BE2C (cell line): ENCODE measurements around the gene SIGLEC12.

Experiments used
- DNase-seq: peaks from one replicate; pipeline ENCODE4 v3.0.0-alpha.2; 2020
- H3K27me3 ChIP-seq: fragments of 250-450 bp; sonication (Bioruptor Pico); 2 replicates; pipeline ENCODE4 v1.5.1; 2020; ENCODE audit warnings: mild to moderate bottlenecking
- H3K36me3 ChIP-seq: fragments of 250-450 bp; sonication (Bioruptor Pico); 2 replicates; pipeline ENCODE4 v1.5.1; 2020; ENCODE audit warnings: mild to moderate bottlenecking
- H3K4me1 ChIP-seq: fragments of 250-450 bp; sonication (Bioruptor Pico); 2 replicates; pipeline ENCODE4 v1.5.1; 2020
- H3K4me3 ChIP-seq: 2 replicates; pipeline ENCODE4 v1.5.1; 2011; ENCODE audit warnings: low read depth, low read length
- H3K9me3 ChIP-seq: fragments of 250-450 bp; sonication (Bioruptor Pico); 2 replicates; pipeline ENCODE4 v1.5.1; 2020
- CTCF ChIP-seq: IDR thresholded peaks from 2 replicates; pipeline ENCODE4 v1.5.1; 2012; ENCODE audit warnings: mild to moderate bottlenecking, low read depth, low read length

Gene SIGLEC12

GRCh38 chr19:51529301-51529700 is 27.7 kb upstream of the SIGLEC12 start:
- H3K9me3 ChIP-seq = no peaks in the 10 kb centered on the region
- H3K27me3 ChIP-seq = peaks cover 47% of the 10 kb centered on the region
- DNase-seq = no peak
- no peak for TF ChIP-seq CTCF
- H3K4me1 ChIP-seq = no peaks in the 10 kb centered on the region
- H3K4me3 ChIP-seq = no peak overlapping the region
- no peaks in the 10 kb centered on the region for H3K36me3 ChIP-seq

- H3K4me3 ChIP-seq = no peak overlapping the region
- H3K4me1 ChIP-seq = no peaks in the 10 kb centered on the region
- no peaks in the 10 kb centered on the region for H3K9me3 ChIP-seq
- TF ChIP-seq CTCF = no peak
- no peak for DNase-seq
- no peaks in the 10 kb centered on the region for H3K36me3 ChIP-seq
- peaks cover 25% of the 10 kb centered on the region for H3K27me3 ChIP-seq
Observed at GRCh38 chr19:51525651-51526050, 24.1 kb upstream of the SIGLEC12 start.

DNA sequence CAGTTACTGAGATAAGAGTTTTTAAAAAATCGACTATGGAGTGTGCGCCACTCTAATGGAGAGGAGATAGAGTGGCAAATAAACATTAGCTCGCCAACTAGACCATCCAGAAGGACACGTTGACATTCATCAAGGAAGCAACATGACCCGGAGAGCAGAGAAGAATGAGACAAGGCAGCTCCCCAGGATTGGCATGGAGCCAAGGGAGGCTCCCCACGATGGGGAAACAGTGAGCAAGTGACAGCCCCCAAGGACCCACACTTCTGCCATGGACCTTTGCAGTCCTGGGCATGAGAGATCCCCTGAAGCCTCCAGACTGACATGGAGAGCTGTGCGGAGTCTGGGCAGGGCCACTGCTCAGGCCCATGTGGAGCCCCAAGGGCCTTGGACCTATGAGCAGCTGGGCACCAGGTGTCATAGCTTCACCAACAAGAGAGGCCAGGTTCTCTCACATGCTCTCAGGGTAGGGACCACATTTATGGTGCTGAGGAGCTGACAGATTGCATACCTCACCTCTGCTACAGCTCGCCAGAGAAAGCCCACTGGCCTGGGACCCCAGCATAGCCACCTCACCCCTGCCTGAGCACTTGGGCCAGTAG is 23.2 kb upstream of the SIGLEC12 start:
- no peak for DNase-seq
- no peaks in the 10 kb centered on the region for H3K36me3 ChIP-seq
- no peak overlapping the region for H3K4me3 ChIP-seq
- no peaks in the 10 kb centered on the region for H3K4me1 ChIP-seq
- H3K9me3 ChIP-seq = no peaks in the 10 kb centered on the region
- peaks cover 16% of the 10 kb centered on the region; the same call in 1 of the 2 replicates for H3K27me3 ChIP-seq
- no peak for TF ChIP-seq CTCF

GRCh38 chr19:51521781-51522180 is 20.2 kb upstream of the SIGLEC12 start:
- TF ChIP-seq CTCF = no peak
- no peak for DNase-seq
- Histone ChIP-seq H3K27me3 (peaks cover 7% of the 10 kb centered on the region; the same call in 1 of the 2 replicates), H3K4me3 (no peak overlapping the region), H3K9me3 (no peaks in the 10 kb centered on the region), H3K4me1 (no peaks in the 10 kb centered on the region), H3K36me3 (no peaks in the 10 kb centered on the region)

GRCh38 chr19:51521357-51521756 is 19.8 kb upstream of the SIGLEC12 start:
- Histone ChIP-seq H3K36me3 (no peaks in the 10 kb centered on the region), H3K27me3 (peaks cover 7% of the 10 kb centered on the region; the same call in 1 of the 2 replicates), H3K4me3 (no peak overlapping the region), H3K4me1 (no peaks in the 10 kb centered on the region), H3K9me3 (no peaks in the 10 kb centered on the region)
- no peak for DNase-seq
- TF ChIP-seq CTCF = no peak

- TF ChIP-seq CTCF = no peak
- no peak for DNase-seq
- Histone ChIP-seq H3K4me1 (no peaks in the 10 kb centered on the region), H3K36me3 (no peaks in the 10 kb centered on the region), H3K4me3 (no peak overlapping the region), H3K27me3 (peaks cover 7% of the 10 kb centered on the region; the same call in 1 of the 2 replicates), H3K9me3 (no peaks in the 10 kb centered on the region)
Observed at GRCh38 chr19:51520728-51521127, 19.1 kb upstream of the SIGLEC12 start.
